Measurements from ENCODE around the gene FALEC. TPM values are rescaled to one million over a fixed set of nuclear protein-coding genes. Genes with fewer than 3 reads are reported as not detected.
"Not testable (repeated sequence)": the region's sequence is repeated elsewhere in the genome, so short reads cannot be mapped to it uniquely, and the experiment has no call there.

The FALEC gene
- total RNA-seq, 1 experiment from 2014 or later = not detected

DNA sequence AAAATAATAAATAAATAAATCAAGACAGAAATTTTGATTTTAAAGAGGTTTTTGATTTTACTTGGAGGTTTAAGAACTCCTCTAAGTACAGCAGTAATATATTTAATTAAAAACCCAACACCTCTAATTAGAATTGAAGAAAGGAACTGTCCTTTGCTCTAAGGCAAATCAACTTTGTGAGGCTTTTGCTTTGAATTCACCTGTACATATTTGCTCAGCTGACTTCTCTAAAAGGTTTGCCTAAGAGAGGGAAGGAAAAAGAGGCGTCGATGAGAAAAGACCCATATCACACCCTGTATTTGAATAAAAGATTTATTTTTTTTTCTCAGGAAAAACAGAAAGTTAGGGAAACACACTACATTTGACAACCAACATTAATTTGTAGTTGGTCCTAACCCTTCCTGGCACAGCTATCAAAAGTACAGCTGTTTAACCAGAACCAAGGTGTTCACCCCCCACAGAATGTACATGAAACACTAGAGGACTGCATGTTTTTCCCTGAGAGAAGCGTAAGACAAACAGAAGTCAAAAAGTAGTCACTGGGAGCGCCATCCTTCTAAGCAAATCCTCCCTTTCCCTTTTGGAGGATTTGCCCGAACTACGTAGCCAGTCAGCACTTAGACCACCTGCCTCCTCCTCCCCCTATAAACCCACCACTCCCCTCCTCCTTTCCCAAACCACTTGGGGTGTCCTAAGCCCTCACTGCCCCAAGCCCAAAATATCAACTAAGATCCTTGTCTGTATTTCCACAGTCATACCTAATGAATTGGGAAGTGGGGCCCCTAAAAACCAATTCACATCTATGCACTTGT is 58.9 kb downstream of the FALEC start:
- DNase-seq (ENCODE audit: low spot score) = peak; percentile 14

DNA sequence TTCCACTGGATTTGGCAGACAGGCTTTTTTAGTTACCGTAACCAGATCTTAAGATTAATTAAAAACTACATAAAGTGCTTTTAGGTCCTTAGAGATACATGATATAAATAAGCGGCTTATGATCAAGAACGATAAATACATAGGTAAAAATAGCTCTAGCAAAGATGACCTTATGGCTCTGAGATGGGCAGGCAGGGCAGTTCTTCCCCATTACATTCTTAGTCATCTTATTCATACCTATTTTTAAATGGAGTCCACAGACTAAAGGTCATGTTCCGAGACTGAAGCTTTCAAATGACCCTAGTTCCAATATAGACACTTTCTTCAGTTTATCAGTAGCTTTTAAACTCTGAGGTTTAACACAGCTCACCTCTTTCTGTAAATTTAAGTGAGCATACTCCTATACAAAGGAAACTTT is 59.5 kb downstream of the FALEC start:
- DNase-seq (ENCODE audit: low spot score) = no peak

DNA sequence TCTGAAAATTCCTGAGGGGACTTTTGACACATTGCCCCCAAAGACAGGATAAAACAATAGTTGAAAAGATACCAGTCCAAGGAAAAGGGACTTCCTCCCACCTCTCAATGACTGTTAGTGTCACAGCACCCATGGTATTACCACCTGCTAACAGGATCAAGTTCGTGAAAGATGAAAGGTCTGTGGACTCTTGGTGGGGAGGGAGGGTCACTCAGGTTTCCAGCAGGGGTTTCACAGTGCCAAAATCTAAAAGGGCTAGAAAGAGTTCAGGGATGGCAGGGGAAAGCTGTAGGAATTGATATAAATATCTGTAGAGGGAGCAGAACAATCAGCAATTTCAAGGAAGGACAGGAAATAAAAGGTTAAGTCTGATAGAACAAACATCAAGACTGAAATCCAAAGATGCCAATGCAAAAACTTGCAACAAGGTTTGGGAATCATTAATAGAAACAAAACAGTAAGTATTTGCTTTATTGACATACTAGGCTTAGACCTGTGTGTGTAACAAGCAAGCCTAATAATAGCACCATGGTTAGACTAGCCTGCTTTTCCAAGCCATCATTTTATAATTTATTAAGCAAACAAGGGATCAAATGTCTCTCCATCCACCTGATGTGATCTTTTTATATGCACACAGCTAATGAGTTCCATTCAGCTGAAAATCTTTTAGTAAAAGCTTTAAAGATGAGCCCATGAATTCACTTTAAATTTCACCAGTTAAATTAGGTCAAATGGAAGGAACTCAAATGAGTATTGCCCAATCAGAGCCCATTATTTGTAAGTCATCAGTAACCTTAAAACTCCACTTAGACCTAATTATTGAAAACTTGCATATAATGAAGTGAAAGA is 60.2 kb downstream of the FALEC start:
- DNase-seq (ENCODE audit: low spot score) = peak; percentile 33

DNA sequence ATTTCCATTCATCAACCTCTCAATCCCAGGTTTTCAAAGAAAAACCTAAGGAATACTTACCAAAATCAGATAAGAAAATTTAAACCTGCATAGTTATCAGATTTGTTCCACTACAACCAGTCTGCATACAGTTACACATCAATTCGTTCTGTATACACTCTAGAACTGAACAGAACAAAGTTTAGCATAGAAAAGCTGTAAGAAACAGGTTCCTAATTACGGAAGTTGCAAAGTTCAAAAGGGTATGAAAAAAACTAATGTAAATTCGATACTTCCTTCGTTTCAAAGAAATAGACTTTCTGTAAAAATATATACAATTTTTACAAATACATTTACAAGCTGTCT is 60.8 kb downstream of the FALEC start:
- peak; percentile 28 for DNase-seq (ENCODE audit: low spot score)

DNA sequence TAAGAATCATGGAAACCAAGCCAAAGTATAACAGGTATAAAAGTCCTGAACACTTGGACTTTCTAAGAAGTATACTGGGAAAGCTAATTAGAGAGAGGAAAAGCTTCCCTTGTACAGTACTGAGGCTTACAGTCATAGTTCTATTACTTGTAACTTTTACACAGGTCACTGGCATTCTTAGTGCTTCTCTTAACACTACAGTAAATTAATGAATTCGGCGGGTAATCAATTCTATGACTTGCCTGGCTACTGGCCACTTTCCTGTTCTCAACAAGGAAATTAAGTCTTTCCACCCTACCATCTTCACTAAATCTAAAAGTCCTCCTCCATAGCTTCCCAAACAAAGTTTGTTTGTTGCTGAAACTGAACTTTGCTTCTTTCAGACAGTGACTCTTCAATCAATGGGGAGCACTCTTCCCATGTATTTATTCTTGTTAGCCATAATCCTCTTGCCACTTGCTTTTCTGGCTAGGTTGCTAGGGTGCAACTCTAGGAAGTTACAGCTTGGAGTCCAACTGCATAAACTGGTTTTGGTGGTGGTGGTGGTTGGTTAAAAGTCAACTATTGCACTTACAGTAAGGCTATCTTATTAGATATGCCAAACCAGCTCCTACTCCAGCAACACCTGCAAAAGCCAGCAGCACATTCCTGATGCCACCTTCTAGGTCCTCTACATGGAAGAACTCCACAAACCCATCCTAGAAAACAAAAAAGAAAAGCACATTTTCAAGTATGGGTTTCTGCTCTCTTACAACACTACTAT is 61.4 kb downstream of the FALEC start:
- DNase-seq (ENCODE audit: low spot score) = peak; percentile 52

DNA sequence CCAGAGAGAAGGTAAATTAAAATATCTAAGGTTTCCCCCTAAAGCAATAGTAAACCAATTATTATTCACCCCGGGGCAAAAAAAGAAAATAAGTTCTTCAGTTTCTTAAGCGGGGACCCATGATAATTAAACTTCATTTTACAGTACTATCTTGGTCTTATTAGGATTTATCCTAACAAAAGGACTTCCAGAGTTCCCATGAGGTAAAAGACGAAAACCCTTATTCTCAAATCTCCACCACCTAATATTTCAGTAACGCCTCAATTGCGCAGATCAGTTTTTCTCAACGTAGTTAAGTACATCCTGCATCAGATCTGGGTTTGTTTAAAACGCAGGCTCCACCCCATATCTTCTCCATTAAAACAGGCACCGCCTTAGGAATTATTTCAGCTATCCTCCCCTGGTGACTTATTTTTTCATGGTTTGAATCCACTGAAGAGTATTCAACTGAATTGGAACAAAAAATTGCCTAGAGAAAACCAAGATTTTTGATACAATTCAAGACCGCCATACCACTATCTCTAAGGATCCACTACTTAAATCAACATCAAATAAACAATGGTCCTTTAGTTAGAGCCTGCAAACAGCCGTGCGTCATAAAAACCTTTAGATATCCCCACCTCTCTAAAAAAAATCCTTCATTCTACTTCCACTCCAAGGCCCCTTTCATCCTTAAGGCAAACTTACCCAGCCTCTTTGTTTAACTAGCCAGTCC is 62.2 kb downstream of the FALEC start:
- DNase-seq (ENCODE audit: low spot score) = peak; percentile 53

DNA sequence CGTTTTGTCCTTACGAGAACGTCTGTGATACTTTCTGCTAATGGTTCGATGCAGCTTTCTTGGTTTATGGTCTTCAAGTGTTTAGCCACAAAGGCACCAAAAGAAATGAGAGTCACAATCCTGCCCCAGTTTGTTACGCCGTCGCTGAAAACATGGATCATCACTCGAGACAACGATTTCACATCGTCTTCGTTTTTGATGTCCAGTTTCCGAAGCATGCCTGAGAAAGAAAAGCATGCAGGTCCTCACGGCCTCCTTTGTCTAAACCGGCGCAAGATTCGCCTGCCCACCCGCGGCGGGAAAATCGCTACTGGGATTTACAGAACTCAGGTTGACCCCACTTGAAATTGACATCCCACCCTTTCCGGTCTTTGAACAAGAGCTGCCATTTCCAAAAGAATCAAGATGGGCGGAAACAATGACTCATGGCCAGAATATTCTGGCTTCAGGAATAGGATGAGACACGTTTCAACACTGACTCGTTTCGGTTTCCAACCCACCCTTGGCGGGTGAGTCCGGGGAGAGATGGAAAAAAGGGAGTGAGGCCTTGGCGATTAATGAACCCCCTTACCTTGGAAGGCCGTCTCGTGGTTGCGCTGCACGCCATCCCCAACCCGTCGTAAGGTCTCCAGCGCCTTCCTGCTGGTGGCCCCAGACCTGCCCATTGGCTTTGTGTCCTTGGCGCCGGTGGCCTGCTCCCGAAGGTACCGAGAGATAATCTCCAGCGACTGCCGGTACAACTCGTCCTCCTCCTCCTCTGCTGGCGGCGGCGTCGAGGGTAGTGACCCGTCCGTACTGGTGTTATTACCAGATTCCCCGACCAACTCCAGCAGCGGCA is 62.9 kb downstream of the FALEC start:
- peak; percentile 65 for DNase-seq (ENCODE audit: low spot score)

DNA sequence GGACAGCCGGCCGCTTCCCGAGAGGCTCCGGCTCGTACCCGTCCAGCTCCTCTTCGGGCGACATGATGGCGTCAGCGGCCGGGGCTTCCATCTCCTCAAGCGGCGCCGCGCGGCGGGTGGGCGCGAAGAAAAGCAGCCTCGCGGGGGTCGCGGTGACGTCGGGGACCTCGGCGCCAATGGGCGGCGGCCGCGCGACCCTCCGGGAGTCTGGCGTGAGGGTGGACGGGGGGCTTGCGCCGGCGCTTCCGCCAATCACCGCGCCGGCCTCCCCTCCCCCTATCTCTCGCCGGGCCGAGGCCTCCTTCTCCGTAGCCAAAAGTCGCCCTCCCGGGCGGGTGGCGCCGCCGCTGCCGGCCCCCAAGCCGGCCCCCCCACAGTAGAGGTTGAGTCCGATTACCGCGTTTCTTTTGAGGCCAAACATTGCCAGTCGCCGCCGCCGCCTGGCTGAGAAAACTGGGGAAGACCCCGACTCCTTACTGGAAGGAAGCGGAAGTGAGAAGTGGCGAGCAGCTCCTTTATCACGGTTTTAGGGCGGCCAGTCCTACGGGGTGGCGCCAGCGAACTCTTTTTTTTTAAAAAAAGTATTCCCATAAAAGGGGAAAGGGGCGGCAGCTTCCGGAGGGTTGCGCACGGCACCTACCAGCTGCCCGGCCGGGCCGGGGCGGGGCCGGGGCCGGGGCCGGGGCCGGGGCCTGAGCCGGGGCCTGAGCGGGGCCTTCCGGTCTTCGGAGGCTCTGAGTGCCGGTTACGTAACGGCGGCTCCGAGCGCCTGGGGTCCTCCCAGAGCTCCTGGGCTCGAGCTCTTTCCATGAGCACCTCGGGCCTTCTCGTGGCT is 63.8 kb downstream of the FALEC start, which contains the start of gene MCL1:
MCL1 (minus strand) TSS at position 501 of the 835 bp plus-strand sequence; CDS start at position 421, 80 bp downstream.
- DNase-seq (ENCODE audit: low spot score) = peak; percentile 94

DNA sequence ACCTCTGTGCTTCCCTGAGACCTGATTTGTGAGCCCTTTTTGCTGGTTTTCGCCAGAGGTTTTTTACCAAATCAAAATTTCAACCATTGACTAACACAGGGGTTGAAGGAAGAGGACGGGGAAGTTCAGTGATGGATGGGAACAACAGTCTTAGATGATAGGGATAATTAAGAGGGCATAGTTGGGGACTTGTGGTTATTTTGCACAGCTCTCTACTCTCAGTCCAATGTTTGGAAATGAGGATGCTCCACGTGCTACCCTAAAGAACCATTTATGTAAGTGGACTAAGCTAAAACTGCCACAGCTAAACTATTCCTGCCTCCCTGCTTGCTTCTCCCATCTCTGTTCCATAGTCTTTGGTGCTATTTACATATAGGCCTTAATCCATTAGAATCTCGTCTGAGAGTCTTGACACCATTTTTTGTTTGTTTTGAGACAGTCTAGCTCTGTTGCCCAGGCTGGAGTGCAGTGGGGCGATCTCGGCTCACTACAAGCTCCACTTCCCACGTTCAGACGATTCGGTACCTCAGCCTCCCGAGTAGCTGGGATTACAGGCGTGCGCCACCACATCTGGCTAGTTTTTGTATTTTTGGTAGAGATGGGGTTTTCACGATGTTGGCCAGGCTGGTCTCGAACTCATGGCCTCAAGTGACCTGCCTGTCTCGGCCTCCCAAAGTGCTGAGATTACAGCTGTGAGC is 64.5 kb downstream of the FALEC start:
- DNase-seq (ENCODE audit: low spot score) = no peak

DNA sequence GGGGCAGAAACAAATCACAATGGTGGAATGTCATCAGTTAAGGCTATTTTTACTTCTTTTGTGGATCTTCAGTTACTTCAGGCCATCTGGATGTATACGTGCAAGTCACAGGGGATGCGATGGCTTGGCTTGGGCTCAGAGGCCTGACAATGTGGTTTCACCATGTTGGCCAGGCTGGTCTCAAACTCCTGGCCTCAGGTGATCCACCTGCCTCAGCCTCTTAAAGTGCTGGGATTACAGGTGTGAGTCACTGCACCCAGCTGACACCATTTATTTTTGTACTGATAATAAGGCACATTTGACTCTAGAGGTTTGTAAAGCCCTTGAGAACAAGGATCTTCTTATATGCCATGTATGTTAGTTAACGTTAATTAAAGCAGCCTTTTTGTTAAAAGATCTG is 65.4 kb downstream of the FALEC start:
- DNase-seq (ENCODE audit: low spot score) = not testable (repeated sequence)

DNA sequence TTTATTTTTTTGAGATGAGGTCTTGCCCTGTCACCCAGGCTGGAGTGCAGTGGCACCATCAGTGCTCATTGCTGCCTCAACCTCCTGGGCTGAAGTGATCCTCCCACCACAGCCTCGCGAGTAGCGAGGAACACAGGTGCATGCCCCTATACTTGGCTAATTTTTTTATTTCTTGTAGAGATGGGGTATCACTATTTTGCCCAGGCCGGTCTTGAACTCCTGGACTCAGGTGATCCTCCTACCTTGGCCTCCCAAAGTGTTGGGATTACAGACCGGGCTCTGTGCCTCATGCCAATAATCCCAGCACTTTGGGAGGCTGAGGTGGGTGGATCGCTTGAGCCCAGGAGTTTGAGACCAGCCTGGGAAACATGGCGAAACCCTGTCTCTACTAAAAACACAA is 65.9 kb downstream of the FALEC start:
- not testable (repeated sequence) for DNase-seq (ENCODE audit: low spot score)

DNA sequence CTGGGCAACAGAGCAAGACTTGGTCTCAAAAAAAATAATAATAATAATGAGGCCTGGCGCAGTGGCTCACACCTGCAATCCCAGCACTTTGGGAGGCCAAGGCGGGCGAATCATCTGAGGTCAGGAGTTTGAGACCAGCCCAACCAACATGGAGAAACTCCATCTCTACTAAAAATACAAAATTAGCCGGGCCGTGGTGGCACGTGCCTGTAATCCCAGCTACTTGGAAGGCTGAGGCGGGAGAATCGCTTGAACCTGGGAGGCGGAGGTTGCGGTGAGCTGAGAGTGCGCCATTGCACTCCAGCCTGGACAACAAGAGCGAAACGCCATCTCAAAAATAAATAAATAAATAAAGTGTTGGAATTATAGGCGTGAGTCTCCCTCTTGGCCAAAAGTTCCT is 66.4 kb downstream of the FALEC start:
- DNase-seq (ENCODE audit: low spot score) = not testable (repeated sequence)

DNA sequence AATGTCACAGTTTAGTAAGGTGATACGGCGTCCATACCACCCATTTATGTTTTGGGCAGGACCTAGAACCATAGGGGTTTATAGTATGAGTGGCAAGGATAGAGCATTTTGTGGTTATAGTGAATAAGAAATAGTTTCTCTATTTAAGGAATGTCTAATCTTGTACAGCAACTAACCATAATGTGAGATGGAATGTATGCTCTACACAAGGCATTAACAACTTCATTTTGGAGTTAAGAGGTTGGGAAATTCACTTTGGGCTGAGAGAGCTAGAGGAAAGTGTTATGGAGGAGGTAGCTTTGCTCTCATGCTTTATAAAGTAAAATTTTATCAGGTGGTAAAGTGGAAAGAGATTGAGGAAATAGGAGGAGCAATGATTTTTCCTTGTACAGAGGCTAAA is 66.8 kb downstream of the FALEC start:
- DNase-seq (ENCODE audit: low spot score) = no peak

Small RNAs within 50 kb of the gene (small RNA-seq; reads per million reads assigned to genes)
- gene MIR4257 = not detected
- gene RN7SL473P = not detected
- gene RN7SL600P = not detected

Other genes with a start within 250 kb of the FALEC start
- gene APH1A, start 246.7 kb upstream of the FALEC start, total RNA-seq (2014; rRNA removed; shearing (Covaris generic)) = 117 and 138 TPM in 2 replicates
- 0.20 and 0.29 TPM in 2 replicates for gene C1orf54, start 243.0 kb upstream of the FALEC start, total RNA-seq (2014; rRNA removed; shearing (Covaris generic))
- gene CIART, start 233.2 kb upstream of the FALEC start, total RNA-seq (2014; rRNA removed; shearing (Covaris generic)) = not detected in 2 replicates
- gene MRPS21, start 221.9 kb upstream of the FALEC start, total RNA-seq (2014; rRNA removed; shearing (Covaris generic)) = 44.2 and 47.7 TPM in 2 replicates
- 33.8 and 39.5 TPM in 2 replicates for gene PRPF3, start 194.2 kb upstream of the FALEC start, total RNA-seq (2014; rRNA removed; shearing (Covaris generic))
- 6.7 and 8.0 TPM in 2 replicates for gene RPRD2, start 151.6 kb upstream of the FALEC start, total RNA-seq (2014; rRNA removed; shearing (Covaris generic))
- 19.8 and 37.7 TPM in 2 replicates for gene TARS2, start 28.3 kb upstream of the FALEC start, total RNA-seq (2014; rRNA removed; shearing (Covaris generic))
- 3.2 and 7.4 TPM in 2 replicates for gene ECM1, start 7.6 kb upstream of the FALEC start, total RNA-seq (2014; rRNA removed; shearing (Covaris generic))
- gene ADAMTSL4, start 33.7 kb downstream of the FALEC start, total RNA-seq (2014; rRNA removed; shearing (Covaris generic)) = not detected in 2 replicates
- gene MCL1, start 63.9 kb downstream of the FALEC start, total RNA-seq (2014; rRNA removed; shearing (Covaris generic)) = 329 and 338 TPM in 2 replicates
- 163 and 200 TPM in 2 replicates for gene ENSA, start 113.9 kb downstream of the FALEC start, total RNA-seq (2014; rRNA removed; shearing (Covaris generic))
- gene GOLPH3L, start 181.4 kb downstream of the FALEC start, total RNA-seq (2014; rRNA removed; shearing (Covaris generic)) = 4.9 and 7.7 TPM in 2 replicates
- not detected in 2 replicates for gene HORMAD1, start 205.1 kb downstream of the FALEC start, total RNA-seq (2014; rRNA removed; shearing (Covaris generic))